ENCODE measurements around the gene RNF7.

DNA sequence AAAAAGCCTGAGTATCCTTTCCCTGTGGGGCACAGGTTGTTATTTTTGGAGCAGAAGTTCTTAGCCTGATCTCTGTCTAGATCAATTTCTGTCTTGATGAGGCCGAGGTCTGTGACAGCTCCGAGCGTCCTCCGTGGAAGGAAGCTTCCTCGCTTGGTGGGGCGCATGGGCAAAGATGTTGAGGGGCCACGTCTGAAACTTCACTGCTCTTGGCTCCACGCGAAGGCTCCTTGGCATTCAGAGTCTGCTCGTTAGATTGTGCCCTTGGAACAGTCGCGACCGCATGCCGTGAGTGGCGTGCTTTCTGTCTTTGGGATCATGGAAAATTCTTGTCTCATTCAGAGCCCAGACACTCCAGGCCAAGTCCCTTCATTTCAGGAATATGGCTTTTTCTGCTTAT is 38.8 kb downstream of the RNF7 start:
- TF ChIP-seq, protein P1, sequence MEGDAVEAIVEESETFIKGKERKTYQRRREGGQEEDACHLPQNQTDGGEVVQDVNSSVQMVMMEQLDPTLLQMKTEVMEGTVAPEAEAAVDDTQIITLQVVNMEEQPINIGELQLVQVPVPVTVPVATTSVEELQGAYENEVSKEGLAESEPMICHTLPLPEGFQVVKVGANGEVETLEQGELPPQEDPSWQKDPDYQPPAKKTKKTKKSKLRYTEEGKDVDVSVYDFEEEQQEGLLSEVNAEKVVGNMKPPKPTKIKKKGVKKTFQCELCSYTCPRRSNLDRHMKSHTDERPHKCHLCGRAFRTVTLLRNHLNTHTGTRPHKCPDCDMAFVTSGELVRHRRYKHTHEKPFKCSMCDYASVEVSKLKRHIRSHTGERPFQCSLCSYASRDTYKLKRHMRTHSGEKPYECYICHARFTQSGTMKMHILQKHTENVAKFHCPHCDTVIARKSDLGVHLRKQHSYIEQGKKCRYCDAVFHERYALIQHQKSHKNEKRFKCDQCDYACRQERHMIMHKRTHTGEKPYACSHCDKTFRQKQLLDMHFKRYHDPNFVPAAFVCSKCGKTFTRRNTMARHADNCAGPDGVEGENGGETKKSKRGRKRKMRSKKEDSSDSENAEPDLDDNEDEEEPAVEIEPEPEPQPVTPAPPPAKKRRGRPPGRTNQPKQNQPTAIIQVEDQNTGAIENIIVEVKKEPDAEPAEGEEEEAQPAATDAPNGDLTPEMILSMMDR (IDR thresholded peaks at IDR 0.05; ENCODE audit: insufficient read depth, low read length): no peak
- TF ChIP-seq POLR2AphosphoS5 (IDR thresholded peaks at IDR 0.05; ENCODE audit: low read depth) (no peak), GABPA (IDR thresholded peaks at IDR 0.05; ENCODE audit: low read depth) (no peak)

All from HL-60 (cell line).